ENCODE data around the gene SLC2A5.

DNA sequence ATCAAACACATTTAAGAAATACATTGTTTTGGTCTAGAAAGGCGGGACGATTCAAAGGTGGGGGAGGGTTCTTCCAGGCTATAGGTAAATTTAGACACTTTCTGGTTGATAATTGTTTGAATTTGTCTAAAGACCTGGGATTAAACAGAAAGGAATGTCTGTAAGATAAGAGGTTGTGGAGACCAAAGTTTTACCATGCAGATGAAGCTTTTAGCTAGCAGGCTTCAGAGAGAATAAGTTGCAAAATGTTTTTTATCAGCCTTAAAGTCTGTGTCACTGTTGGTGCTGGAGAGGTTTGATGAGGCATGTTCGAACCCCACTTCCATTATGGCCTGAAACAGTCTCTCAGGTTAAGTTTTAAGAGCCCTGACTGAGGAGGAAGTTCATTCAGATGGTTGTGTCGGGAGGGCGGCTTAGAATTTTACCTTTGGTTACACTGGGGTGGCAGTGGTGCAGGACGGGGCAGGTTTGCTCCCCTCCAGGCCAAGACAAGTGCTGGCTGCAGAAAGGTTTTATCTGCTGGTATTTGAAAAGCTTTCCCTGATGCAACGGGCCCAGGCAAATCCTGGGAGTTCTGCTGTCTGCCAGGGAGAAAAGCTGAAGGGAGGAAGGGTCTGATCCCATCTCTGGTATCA is 16.0 kb upstream of the SLC2A5 start:
- TF ChIP-seq, protein P1, sequence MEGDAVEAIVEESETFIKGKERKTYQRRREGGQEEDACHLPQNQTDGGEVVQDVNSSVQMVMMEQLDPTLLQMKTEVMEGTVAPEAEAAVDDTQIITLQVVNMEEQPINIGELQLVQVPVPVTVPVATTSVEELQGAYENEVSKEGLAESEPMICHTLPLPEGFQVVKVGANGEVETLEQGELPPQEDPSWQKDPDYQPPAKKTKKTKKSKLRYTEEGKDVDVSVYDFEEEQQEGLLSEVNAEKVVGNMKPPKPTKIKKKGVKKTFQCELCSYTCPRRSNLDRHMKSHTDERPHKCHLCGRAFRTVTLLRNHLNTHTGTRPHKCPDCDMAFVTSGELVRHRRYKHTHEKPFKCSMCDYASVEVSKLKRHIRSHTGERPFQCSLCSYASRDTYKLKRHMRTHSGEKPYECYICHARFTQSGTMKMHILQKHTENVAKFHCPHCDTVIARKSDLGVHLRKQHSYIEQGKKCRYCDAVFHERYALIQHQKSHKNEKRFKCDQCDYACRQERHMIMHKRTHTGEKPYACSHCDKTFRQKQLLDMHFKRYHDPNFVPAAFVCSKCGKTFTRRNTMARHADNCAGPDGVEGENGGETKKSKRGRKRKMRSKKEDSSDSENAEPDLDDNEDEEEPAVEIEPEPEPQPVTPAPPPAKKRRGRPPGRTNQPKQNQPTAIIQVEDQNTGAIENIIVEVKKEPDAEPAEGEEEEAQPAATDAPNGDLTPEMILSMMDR (conservative IDR thresholded peaks at IDR 0.05; ENCODE audit: low read depth, low read length), result no peak
- no peak for TF ChIP-seq EZH2 (IDR thresholded peaks at IDR 0.05; ENCODE audit: low read length, unreplicated experiment)

Data from PC-3 (cell line).